C4-2B (cell line): ENCODE measurements around the gene SEZ6L.

Experiments used
- H3K27ac ChIP-seq: fragments of 450-650 bp; 2 replicates; pipeline ENCODE4 v1.5.1; 2017
- ZFX ChIP-seq: fragments of 450-650 bp; IDR thresholded peaks from 2 replicates; pipeline ENCODE4 v1.6.1; 2017
- TF ChIP-seq, protein P1 (sequence below): fragments of 450-650 bp; conservative IDR thresholded peaks from 2 replicates; pipeline ENCODE4 v1.5.1; 2017; ENCODE audit warnings: mild to moderate bottlenecking

The SEZ6L gene

GRCh38 chr22:26134654-26135330 lies 34.5 kb upstream of the SEZ6L start:
- TF ChIP-seq ZFX, result no peak
- TF ChIP-seq, protein P1, sequence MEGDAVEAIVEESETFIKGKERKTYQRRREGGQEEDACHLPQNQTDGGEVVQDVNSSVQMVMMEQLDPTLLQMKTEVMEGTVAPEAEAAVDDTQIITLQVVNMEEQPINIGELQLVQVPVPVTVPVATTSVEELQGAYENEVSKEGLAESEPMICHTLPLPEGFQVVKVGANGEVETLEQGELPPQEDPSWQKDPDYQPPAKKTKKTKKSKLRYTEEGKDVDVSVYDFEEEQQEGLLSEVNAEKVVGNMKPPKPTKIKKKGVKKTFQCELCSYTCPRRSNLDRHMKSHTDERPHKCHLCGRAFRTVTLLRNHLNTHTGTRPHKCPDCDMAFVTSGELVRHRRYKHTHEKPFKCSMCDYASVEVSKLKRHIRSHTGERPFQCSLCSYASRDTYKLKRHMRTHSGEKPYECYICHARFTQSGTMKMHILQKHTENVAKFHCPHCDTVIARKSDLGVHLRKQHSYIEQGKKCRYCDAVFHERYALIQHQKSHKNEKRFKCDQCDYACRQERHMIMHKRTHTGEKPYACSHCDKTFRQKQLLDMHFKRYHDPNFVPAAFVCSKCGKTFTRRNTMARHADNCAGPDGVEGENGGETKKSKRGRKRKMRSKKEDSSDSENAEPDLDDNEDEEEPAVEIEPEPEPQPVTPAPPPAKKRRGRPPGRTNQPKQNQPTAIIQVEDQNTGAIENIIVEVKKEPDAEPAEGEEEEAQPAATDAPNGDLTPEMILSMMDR, result peak; percentile 34
- H3K27ac ChIP-seq, result no peak overlapping the region

DNA sequence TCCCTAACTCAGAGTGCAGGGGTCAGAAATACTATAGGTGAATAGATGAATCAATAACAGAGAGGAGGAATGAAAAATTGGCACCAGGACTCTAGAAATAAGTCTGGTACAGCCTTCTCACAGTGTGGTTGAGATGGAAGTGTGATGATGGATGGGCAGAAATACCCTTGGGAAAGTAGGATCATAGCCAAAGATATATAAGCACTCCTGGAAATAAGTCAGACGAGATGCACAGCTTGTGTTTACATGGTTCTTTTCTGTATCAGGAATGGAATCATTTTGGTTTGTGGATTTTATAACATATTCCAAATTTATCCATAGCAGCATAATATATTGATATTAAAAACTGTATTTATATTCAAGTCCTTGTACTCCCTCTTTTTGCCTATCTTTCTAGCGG lies 33.5 kb upstream of the SEZ6L start:
- H3K27ac ChIP-seq, result no peak overlapping the region
- TF ChIP-seq, protein P1, result no peak
- no peak for TF ChIP-seq ZFX

GRCh38 chr22:26139310-26139709 lies 30.0 kb upstream of the SEZ6L start:
- TF ChIP-seq, protein P1, result no peak
- no peak for TF ChIP-seq ZFX
- no peak overlapping the region for H3K27ac ChIP-seq

DNA sequence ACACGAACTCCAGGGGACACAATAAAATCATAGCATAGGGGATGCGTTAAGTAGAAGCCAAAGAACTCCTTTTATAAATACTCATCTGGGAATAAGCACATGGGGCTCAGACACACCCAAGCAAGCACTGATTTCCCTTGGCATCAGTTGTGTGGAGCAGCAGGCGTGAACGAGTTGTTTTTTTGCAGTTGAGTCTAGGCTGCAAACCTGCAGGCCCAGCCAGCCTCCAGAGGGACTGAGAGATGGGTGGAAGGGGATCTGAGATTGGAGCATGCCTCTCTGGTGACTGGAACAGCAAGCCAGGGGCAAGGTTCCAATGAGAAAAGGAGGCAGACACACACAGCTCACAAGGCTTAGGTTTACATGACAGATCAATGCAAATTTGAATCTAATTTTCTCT lies 27.4 kb upstream of the SEZ6L start:
- H3K27ac ChIP-seq, result no peak overlapping the region
- TF ChIP-seq ZFX, result no peak
- TF ChIP-seq, protein P1, result no peak

DNA sequence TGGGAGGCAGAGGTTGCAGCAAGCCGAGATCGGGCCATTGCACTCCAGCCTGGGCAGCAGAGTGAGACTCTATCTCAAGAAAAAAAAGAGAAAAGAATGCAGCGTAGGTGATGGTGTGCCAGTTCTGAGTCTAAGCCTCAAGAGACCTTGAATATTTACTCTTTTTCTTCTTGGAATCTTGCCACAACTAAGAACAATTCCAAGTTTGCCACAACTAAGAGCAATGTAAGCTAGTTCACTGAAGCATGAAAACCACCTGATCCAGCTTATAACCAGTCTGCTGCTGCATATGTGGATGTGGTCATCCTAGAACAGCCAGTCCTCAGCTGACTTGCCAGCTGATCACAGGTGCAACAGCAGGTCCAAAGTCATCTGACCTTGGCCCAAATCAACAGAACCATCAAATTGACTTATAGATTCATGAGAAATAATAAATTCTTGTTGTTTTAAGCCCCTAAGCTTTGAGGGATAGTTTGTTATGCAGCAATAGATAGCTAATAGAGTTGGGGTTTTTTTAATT lies 25.4 kb upstream of the SEZ6L start:
- no peak for TF ChIP-seq ZFX
- TF ChIP-seq, protein P1, result no peak
- no peak overlapping the region for H3K27ac ChIP-seq

DNA sequence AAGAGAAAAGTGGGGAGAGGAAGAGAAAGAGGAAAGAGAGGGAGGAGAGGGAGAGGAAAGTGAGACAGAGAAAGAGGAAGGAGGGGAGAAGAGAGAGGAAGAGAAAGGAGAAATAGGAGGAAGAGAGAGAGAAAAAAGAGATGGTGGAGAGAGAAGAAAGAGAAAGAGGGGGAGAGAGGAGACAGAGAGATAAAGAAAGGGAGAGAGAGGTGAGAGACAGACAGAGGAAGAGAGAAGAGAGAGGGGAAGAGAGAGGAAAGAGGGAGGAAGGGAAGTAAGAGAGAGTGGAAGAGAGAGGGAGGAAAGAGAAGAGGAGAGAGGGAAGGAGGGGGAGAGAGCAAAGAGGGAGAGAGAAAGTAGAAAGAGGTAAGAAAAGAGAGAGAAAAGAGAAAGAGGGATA lies 9.4 kb upstream of the SEZ6L start:
- TF ChIP-seq, protein P1, result no peak
- TF ChIP-seq ZFX, result no peak
- H3K27ac ChIP-seq, result no peak overlapping the region

DNA sequence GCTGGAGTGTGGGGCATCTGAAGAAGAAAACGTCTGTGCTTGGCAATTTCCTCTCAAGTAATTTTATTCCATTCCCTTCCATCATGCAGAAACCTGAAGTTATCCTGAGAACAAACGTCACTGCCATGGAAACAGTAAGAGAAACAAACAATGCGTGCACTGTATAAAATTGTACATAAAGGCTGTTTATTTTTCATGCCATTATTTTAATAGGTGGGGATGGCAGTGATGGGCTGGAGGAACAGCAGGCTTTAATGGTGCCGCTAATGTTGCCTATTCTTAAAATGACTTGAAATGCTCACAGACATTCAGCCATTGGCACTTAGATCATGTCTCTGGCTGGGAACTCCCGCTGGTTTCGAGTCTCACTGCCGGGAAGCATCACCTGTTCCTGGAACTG lies 7.5 kb upstream of the SEZ6L start:
- H3K27ac ChIP-seq, result no peak overlapping the region
- TF ChIP-seq, protein P1, result no peak
- no peak for TF ChIP-seq ZFX
